Stomach smooth muscle (tissue), 2 donors: ENCODE measurements around the gene IER3.
A peak's percentile ranks its signal among the peaks of the same experiment; 100 is the strongest.
"Not testable (repeated sequence)": the region's sequence is repeated elsewhere in the genome, so short reads cannot be mapped to it uniquely, and the experiment has no call there.

Source experiments
- H3K27ac ChIP-seq: one replicate; pipeline ENCODE4 v1.7.0; 2013; ENCODE audit warnings: mild to moderate bottlenecking, low read length, inconsistent platforms
- H3K27me3 ChIP-seq, 2 donors: one replicate each; pipeline ENCODE4 v1.7.0; 2013; ENCODE audit warnings: low read length in 2 of 2; ENCODE audit not compliant: insufficient read depth in 2 of 2, control insufficient read depth in 1 of 2
- H3K36me3 ChIP-seq, 2 donors: one replicate each; pipeline ENCODE4 v1.7.0; 2013; ENCODE audit warnings: low read length in 2 of 2; ENCODE audit not compliant: control insufficient read depth in 2 of 2, insufficient read depth in 2 of 2
- H3K4me1 ChIP-seq: one replicate; pipeline ENCODE4 v1.7.0; 2013; ENCODE audit warnings: low read length; ENCODE audit not compliant: control insufficient read depth, insufficient read depth
- H3K4me3 ChIP-seq, 2 donors: one replicate each; pipeline ENCODE4 v1.7.0; 2013; ENCODE audit warnings: low read length in 2 of 2
- H3K9ac ChIP-seq, 2 donors: one replicate each; pipeline ENCODE4 v1.7.0; 2013; ENCODE audit warnings: low read length in 2 of 2, mild to moderate bottlenecking in 1 of 2
- H3K9me3 ChIP-seq, 2 donors: one replicate each; pipeline ENCODE4 v1.7.0; 2013; ENCODE audit warnings: low read length in 2 of 2; ENCODE audit not compliant: control insufficient read depth in 2 of 2
- donor health status: healthy.
- donor health status: Pancreatic carcinoma.

The IER3 gene

GRCh38 chr6:30757261-30757904, 13.0 kb upstream of the IER3 start:
- peaks cover 29% of the 10 kb centered on the region for H3K4me1 ChIP-seq
- no peak overlapping the region for H3K4me3 ChIP-seq
- H3K27ac ChIP-seq, result no peak overlapping the region

GRCh38 chr6:30756405-30757003, 12.2 kb upstream of the IER3 start:
- not testable (repeated sequence) for H3K27me3 ChIP-seq, H3K9ac ChIP-seq, H3K27ac ChIP-seq, H3K36me3 ChIP-seq, H3K9me3 ChIP-seq, H3K4me3 ChIP-seq
- H3K4me1 ChIP-seq, result peaks cover 37% of the 10 kb centered on the region

More at GRCh38 chr6:30757261-30757904, 13.0 kb upstream of the IER3 start:
- no peak overlapping the region for H3K9ac ChIP-seq
- no peaks in the 10 kb centered on the region for H3K36me3 ChIP-seq
- no peaks in the 10 kb centered on the region for H3K9me3 ChIP-seq
- no peaks in the 10 kb centered on the region for H3K27me3 ChIP-seq

- peaks cover 34% of the 10 kb centered on the region for H3K4me1 ChIP-seq
- no peaks in the 10 kb centered on the region for H3K36me3 ChIP-seq
- peak overlapping the region; percentile 99 for H3K27ac ChIP-seq
- no peaks in the 10 kb centered on the region for H3K27me3 ChIP-seq
- no peaks in the 10 kb centered on the region for H3K9me3 ChIP-seq
- no peak overlapping the region for H3K9ac ChIP-seq
- H3K4me3 ChIP-seq, result no peak overlapping the region
These were observed 10.3 kb upstream of the IER3 start for GRCh38 chr6:30754631-30755030.

- H3K4me1 ChIP-seq, result peaks cover 30% of the 10 kb centered on the region
- peak overlapping the region; percentile 99 for H3K27ac ChIP-seq
- H3K9ac ChIP-seq, result peak overlapping the region; percentile 76 to 78
- no peaks in the 10 kb centered on the region for H3K9me3 ChIP-seq
- peak overlapping the region; percentile 19 to 47 for H3K4me3 ChIP-seq
- no peaks in the 10 kb centered on the region for H3K36me3 ChIP-seq
- H3K27me3 ChIP-seq, result no peaks in the 10 kb centered on the region
These were observed 8.0 kb upstream of the IER3 start for GRCh38 chr6:30752157-30752927.

GRCh38 chr6:30750379-30750668, 6.0 kb upstream of the IER3 start:
- H3K9me3 ChIP-seq, result no peaks in the 10 kb centered on the region
- no peaks in the 10 kb centered on the region for H3K27me3 ChIP-seq
- H3K9ac ChIP-seq, result no peak overlapping the region
- H3K36me3 ChIP-seq, result no peaks in the 10 kb centered on the region
- peaks cover 30% of the 10 kb centered on the region for H3K4me1 ChIP-seq
- H3K27ac ChIP-seq, result peak overlapping the region; percentile 60
- H3K4me3 ChIP-seq, result no peak overlapping the region

GRCh38 chr6:30749554-30750378, 5.4 kb upstream of the IER3 start:
- Histone ChIP-seq H3K27me3 (no peaks in the 10 kb centered on the region), H3K9me3 (no peaks in the 10 kb centered on the region), H3K27ac (peak overlapping the region; percentile 60), H3K9ac (no peak overlapping the region), H3K36me3 (no peaks in the 10 kb centered on the region), H3K4me3 (no peak overlapping the region), H3K4me1 (peaks cover 33% of the 10 kb centered on the region)

GRCh38 chr6:30748851-30749540, 4.6 kb upstream of the IER3 start:
- Histone ChIP-seq H3K4me3 (no peak overlapping the region), H3K9me3 (no peaks in the 10 kb centered on the region), H3K27ac (peak overlapping the region; percentile 53), H3K27me3 (no peaks in the 10 kb centered on the region), H3K36me3 (no peaks in the 10 kb centered on the region), H3K4me1 (peaks cover 37% of the 10 kb centered on the region), H3K9ac (no peak overlapping the region)

GRCh38 chr6:30747902-30748769, 3.8 kb upstream of the IER3 start:
- Histone ChIP-seq H3K27ac (peak overlapping the region; percentile 53), H3K4me1 (peaks cover 36% of the 10 kb centered on the region), H3K36me3 (no peaks in the 10 kb centered on the region), H3K27me3 (no peaks in the 10 kb centered on the region), H3K9me3 (no peaks in the 10 kb centered on the region), H3K9ac (no peak overlapping the region), H3K4me3 (no peak overlapping the region)

GRCh38 chr6:30747300-30747687, 2.9 kb upstream of the IER3 start:
- no peak overlapping the region for H3K9ac ChIP-seq
- no peak overlapping the region for H3K4me3 ChIP-seq
- no peaks in the 10 kb centered on the region for H3K36me3 ChIP-seq
- H3K27me3 ChIP-seq, result no peaks in the 10 kb centered on the region
- peaks cover 29% of the 10 kb centered on the region for H3K4me1 ChIP-seq
- no peaks in the 10 kb centered on the region for H3K9me3 ChIP-seq
- peak overlapping the region; percentile 53 for H3K27ac ChIP-seq
